ENCODE data around the gene RNFT2.
A peak's percentile ranks its signal among the peaks of the same experiment; 100 is the strongest.

Gene RNFT2

DNA sequence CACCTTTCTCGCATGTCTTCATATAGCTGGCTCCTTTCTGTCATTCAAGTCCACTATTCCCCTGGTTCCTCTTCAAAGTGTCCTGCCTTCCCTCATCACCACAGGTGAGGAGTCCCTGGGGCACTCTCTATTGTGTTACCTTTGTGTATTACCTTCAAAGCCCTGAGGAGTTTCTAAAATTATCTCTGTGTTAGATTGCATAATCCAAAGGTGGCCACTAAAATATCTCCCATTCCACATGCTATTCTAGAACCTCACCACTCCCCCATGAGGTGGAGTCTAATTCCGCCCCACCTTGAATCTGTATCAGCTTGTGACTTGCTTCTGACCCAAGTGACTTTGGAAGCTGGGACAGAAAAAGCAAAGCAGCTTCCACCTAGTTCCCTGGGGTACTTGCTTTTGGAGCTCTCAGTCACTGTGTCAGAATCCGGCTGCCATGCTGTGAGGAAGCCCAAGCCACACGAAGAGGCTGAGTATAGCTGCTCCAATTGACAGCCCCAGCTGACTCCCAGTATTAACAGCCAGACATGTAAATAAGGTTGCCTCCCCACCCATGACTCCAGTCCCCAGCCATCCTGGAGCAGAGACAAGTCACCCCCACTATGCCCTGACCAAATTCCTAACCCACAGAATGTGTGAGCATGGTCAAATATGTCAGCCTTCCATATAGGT, 136.3 kb downstream of the RNFT2 start:
- no peak for DNase-seq (ENCODE audit: low read depth)

DNA sequence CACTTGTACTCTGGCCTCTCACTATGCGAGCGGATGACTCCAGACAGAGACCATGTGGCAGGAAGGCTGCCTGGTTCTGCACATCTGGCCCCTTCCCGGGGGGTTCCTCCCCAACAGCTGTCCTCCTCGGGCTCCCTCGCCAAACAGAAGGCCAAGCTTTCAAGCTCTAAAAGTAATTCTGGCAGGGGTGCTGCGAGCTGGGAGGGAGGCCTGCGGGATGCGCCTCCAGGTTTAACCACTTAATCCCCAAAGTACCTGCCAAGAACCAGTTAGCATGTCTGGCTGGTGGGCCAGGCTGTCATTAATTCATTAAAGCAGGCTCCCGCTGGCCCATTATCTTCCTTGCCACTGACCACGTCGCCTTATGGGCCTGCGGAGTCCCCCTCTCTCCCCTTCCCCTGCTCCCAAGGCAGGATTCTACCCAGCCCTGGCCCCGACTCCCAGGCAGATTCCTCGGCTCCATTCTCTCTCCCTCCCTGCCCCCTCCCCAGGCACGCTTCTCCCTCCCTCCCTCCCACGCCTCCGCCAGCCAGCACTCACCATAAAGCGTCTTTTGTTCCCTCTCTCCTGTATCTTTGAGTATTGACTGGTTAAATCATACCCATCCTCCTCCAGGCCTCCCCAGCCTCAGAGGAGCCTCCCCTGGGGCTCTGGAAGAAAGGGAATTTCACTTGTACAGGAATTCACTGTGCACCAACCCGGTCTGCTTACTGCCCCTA, 138.2 kb downstream of the RNFT2 start:
- no peak for DNase-seq (ENCODE audit: low read depth)
- no peak overlapping the region for H3K4me3 ChIP-seq (ENCODE audit: low read length)
- TF ChIP-seq, protein P1, sequence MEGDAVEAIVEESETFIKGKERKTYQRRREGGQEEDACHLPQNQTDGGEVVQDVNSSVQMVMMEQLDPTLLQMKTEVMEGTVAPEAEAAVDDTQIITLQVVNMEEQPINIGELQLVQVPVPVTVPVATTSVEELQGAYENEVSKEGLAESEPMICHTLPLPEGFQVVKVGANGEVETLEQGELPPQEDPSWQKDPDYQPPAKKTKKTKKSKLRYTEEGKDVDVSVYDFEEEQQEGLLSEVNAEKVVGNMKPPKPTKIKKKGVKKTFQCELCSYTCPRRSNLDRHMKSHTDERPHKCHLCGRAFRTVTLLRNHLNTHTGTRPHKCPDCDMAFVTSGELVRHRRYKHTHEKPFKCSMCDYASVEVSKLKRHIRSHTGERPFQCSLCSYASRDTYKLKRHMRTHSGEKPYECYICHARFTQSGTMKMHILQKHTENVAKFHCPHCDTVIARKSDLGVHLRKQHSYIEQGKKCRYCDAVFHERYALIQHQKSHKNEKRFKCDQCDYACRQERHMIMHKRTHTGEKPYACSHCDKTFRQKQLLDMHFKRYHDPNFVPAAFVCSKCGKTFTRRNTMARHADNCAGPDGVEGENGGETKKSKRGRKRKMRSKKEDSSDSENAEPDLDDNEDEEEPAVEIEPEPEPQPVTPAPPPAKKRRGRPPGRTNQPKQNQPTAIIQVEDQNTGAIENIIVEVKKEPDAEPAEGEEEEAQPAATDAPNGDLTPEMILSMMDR (conservative IDR thresholded peaks at IDR 0.05; ENCODE audit: low read length), result no peak

More for the DNA sequence above, 136.3 kb downstream of the RNFT2 start:
- H3K4me3 ChIP-seq (ENCODE audit: low read length), result no peak overlapping the region
- TF ChIP-seq, protein P1 (conservative IDR thresholded peaks at IDR 0.05; ENCODE audit: low read length), result no peak

- TF ChIP-seq, protein P1 (conservative IDR thresholded peaks at IDR 0.05; ENCODE audit: low read length), result no peak
- H3K4me3 ChIP-seq (ENCODE audit: low read length), result peak overlapping the region; percentile 29; the same call in 1 of the 2 replicates
- DNase-seq (ENCODE audit: low read depth), result no peak
Observed at GRCh38 chr12:116878567-116879508, 140.7 kb downstream of the RNFT2 start.

DNA sequence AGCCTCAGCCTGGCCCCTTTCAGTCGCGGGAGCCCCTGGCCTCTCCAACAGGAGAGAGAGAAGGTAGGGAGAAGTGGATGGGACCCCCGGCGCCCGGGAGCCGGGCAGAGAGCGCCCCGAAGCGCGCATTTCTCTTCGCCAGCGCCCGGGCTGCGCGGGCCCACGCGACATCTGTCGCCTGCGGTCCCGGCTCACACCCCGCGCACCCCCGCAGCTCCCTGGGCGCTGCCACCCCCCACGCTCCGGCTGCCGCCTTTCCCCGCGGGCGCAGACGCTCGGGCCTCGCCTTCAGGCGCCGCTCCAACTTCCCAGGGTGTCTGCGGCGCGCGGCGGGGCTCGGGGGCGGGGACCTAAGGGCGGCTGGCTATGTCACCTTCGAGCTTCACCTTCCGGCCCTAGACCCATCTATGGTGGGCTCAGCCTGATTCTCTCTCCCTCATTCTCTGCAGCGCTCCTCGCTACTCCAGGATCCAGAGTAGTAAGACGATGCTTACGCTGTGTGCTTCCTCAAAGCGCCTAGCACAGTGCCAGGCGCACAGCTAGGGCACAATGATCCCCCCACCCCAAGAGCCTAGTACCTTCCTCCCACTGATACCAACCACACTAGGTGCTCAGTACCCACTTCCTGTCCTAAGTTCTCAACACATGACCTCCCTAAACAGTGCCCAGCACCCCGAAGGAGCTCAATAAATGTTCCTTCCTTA, 141.5 kb downstream of the RNFT2 start:
- no peak for DNase-seq (ENCODE audit: low read depth)
- TF ChIP-seq, protein P1 (conservative IDR thresholded peaks at IDR 0.05; ENCODE audit: low read length), result no peak
- no peak overlapping the region; the same call in 1 of the 2 replicates for H3K4me3 ChIP-seq (ENCODE audit: low read length)

GRCh38 chr12:116880213-116880816, 142.2 kb downstream of the RNFT2 start:
- DNase-seq (ENCODE audit: low read depth), result no peak
- TF ChIP-seq, protein P1 (conservative IDR thresholded peaks at IDR 0.05; ENCODE audit: low read length), result no peak
- H3K4me3 ChIP-seq (ENCODE audit: low read length), result 0 out of 2 replicates have a peak overlapping the region, but pooled peaks have one; percentile 5

DNA sequence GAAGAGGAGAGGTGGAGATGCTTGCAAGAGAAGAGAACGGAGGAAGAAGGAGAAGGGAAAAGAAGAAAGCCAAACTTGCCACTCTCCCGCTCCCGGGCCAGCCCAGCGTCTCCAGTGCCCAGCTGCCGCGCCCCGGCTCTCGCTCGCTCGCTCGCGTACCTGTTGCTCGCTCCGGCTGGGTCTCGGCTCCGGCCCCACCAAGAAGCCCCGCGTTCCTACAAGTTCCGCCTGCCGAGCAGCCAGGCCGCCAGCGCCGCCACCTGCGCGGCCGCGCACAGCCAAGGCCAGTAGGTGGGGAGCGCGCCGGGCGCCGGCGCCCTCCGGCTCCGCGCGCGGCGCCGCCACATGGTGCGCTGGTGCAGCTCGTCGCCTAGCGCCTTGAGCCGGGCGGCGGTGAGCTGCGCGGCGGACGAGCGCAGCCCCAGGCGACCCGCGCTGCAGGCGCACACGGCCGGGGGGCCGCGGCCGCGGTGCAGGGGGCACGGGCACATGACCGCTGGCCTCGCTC, 142.8 kb downstream of the RNFT2 start:
- TF ChIP-seq, protein P1 (conservative IDR thresholded peaks at IDR 0.05; ENCODE audit: low read length), result no peak
- peak overlapping the region; percentile 5; the same call in 1 of the 2 replicates for H3K4me3 ChIP-seq (ENCODE audit: low read length)
- DNase-seq (ENCODE audit: low read depth), result peak; percentile 32
